GM19193 (cell line): ENCODE data around the gene ZER1.
A peak's percentile ranks its signal among the peaks of the same experiment; 100 is the strongest.

Experiments used
- POLR2A ChIP-seq: IDR thresholded peaks from 4 replicates; pipeline ENCODE4 v1.6.1; 2011; ENCODE audit not compliant: insufficient read depth, insufficient read length; ENCODE audit errors: extremely low read depth

The ZER1 gene

DNA sequence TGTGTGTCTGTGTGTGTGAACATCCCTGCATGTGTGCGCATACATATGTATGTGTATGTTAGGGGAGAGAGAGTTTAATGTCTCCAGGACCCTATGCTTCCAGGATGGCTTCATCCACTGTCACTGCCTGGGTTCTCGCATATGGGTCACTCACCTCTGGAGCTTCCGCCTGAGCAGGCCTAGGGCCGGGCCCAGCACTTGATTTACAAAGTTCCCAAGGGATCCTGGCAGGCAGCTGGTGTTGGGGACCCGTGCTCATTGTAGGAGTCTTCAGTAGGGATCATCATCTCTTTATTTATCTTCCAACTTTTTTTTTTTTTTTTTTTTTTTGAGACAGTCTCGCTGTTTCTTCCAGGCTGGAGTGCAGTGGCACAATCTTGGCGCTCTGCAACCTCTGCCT lies 28.3 kb upstream of the ZER1 start:
- TF ChIP-seq POLR2A: no peak

DNA sequence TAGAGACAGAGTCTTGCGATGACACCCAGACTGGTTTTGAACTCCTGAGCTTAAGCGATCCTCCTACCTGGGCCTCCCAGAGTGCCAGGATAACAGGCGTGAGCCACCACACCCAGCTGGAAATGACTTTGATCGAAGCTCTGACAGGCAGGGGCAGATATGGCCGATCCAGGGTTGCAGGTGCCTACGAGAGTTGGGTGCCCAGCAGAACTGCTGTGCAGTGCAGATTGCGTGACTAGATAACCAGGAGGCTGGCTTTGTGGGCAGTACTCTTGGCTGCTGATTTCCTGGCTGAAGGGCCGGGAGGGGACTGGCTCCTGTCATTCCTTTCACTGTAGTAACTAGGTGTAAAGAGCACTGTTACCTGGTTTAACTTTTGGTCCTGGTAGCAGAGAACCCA lies 27.2 kb upstream of the ZER1 start:
- TF ChIP-seq POLR2A: no peak

DNA sequence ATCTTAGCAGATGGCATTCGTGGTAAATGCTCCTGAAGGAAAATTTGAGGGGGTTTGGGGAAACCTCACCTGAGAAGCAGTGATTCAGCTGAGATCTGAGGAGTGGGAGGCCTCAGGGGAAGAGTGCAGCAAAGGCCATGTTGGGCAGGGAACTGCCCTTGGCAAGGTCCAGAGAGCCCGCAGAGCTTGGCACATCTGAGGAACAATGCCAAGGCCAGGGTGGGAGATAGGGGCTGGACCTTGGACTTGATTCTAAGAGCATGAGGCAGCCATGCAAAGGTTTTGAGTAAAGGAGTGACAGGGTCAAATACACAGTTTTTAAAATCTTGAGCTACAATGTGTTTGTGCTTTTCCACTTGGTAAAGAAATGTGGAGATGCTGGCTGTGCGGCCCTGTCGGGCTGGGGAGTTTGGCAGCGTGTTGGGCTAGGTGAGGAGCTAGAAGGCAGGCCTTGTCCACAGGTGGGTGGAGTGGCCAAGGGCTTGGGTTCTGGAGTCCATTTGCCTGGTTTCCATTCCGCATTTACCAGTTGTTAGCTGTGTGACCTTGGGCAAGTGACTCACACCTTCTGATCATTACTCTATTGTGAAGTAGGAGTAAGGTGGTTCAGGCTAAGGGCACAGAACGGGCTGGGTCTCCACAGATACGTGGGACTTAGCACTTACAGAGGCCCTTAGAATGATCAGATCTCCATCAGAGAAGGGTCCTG lies 21.4 kb upstream of the ZER1 start:
- no peak for TF ChIP-seq POLR2A

DNA sequence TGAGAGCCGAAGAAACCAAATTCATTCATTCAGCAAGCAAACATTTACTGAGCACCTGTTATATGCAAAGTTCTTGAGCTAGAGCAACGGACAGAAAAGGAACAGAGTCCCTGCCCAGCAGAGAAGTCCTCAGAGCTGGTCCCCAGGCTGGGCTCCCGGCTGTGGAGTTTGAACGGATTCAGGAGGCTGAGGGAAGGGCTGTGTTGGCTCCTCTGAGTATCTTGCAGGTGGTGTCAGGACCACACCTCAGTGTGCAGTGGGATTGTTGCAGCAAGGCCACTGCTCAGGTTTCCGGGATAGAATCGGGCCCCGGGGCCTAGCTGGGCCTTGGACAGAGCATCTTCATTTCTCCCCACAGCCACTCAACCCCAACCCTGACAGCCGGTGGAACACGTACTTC lies 20.4 kb upstream of the ZER1 start:
- no peak for TF ChIP-seq POLR2A

DNA sequence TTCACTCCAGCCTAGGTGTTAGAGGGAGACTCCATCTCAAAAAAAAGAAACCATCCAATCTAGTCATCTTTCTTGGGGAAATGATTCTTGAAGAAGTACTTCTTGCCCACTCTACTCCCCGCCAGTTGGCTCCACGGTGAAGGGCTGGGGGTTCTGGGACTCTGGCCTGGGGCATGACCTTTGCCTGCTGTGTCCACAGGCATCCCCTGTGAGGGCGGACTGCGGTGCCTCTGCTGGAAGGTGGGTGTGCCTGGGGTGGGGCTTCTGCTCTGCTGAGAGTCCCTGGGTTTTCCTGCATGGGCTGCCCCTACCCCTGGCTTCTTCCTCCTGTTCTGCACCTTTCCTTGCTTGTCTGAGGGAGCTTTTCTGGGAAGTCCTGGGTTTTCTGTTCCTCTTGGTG lies 18.8 kb upstream of the ZER1 start:
- no peak for TF ChIP-seq POLR2A

DNA sequence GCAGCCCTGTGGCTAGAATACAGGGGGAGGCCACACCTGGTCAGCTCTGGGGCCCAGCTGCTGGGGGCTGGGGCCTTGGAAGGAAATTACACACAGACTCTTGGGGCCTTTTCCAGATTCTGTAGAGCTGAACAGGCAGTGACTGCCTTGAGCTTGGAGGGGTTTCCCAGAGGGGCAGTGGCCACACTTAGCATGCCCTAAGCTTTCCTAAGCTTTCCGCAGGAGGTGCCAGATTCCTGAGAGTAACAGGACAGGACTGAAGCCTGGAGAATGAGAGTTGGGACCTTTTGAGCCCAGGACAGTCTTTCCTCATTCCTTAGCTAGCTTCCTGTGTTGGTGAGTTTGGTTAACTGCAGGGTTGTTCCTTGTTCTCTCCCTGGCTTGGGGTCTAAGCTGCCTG lies 16.7 kb upstream of the ZER1 start:
- TF ChIP-seq POLR2A: no peak

DNA sequence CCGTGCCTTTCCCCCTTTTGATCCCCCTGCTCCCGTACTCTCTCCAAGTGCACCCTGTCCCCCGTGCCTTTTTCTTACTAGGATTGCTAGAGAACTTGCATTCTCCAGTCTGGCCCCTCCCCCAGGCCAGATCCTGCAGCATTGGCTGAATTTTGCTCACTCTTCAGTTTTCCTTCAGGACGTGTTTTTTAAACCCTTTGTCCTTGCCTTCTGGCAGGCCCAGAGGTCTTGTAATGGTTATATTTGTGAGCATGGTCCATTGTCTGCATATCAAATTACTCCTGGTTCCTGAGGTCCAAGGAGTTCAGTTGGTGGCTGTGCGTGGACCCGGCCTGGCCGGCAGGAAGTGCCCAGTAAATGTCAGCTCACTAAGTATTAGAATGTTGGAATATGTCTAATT lies 15.9 kb upstream of the ZER1 start:
- no peak for TF ChIP-seq POLR2A

DNA sequence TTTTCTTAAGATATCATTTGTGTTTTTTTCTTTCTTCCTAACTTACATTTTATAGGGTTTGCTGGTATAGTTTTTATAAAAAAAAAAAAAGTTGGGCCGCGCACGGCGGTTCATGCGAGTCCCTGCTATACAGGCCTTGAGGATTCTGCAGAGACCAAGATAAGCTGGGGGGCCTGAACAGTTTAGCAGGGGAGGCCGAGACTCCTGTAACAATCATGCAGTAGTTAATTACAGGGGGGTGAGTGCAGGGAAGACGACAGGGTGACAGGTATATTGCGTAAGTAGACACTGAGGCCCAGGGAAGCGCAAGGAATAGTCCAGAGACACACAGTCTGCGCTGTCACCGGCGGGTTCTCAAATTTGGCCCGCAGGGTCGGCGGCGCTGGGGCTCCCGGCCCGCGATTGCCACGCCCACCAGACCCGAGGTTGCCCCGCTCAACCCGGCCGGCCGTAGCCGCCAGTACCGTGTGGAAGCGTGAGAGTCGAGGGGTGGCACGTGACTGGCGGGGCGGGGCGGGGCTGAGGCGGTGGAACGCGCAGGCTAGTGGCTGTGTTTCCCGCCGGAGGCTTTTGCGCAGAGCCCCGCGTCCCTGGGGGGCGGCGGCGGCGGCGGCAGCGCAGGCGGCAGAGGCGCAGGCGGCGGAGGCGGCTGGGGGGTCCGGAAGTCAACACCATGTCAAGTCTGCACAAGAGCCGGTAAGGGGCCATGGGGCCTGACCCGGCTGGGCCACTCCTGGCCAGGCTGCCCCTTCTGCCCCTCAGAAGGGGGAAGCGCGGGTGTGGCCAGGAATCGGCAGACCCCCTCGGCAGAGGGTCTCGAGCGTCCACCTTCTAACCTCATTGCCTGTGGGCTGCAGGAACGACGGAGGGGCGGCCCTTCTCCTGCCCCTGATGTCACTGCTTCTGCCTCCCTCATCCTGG lies 15.2 kb upstream of the ZER1 start, which contains the start of gene TBC1D13:
TBC1D13 (plus strand) TSS at position 573 of the 921 bp plus-strand sequence; CDS start at position 674, 101 bp downstream.
- TF ChIP-seq POLR2A: peak; percentile 68

DNA sequence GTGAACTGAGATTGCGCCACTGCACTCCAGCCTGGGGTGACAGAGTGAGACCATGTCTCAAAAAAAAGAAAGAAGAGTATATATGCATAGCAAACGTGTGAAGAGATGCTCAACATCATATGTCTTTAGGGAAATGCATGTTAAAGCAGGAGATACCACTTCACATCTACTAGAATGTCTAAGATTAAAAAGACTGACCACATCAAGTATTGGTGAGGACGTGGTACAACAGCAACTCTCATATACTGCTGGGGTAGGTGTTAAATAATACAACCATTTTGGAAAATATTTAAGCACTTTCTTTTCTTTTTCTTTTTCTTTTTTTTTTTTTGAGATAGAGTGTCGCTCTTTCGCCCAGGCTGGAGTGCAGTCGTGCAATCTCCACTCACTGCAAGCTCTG lies 13.7 kb upstream of the ZER1 start:
- no peak for TF ChIP-seq POLR2A

DNA sequence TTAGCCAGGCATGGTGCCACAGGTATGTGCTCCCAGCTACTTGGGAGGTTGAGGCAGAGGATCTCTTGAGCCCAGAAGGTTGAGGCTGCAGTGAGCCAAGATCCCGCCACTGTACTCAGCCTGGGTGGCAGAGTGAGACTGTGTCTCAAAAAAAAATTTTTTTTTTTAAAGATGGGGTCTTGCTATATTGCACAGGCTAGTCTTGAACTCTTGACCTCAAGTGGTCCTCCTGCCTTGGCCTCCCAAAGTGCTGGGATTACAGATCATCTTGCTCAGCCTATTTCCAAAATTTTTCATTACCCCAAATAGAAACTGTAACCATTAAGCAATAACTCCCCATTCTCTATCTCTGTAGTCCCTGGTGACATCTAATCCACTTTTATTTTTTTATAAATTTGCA lies 10.9 kb upstream of the ZER1 start:
- TF ChIP-seq POLR2A: no peak

DNA sequence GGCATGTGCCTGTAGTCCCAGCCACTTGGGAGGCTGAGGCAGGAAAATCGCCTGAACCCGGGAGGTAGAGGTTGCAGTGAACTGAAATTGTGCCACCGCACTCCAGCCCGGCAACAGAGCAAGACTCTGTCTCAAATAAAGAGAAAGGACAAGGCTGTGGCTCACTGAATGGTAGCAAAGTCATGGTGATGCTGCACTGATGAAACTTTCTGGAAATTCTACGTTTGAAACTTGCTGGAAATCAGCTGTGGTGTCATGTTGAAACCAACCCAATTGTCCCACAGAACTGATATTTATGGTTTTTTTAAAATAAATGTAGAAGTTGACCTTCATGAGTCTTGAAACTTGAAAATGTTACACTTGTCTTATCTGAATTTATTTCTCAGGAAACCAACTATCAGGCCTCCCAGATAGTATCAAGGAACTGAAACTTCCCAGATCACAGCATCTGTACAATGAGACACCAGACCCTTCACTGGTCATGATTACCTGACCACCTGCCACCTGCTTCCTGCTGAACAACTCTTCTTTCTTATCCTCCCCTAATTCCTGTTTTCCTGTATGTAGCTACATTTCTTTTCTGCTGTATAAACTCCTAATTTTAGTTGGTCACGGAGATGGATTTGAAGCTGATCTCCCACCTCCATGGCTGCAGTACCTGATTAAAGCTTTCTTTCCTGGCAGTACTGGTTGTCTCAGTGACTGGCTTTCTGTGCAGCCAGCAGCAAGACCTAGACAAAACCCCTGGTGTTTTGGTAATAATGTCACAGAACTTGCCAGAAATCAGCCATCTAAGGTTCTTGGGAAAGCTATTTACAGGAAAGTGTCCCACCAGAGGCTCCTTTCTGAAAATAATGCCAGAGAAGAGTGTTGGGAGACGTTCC lies 9.7 kb upstream of the ZER1 start:
- TF ChIP-seq POLR2A: no peak

DNA sequence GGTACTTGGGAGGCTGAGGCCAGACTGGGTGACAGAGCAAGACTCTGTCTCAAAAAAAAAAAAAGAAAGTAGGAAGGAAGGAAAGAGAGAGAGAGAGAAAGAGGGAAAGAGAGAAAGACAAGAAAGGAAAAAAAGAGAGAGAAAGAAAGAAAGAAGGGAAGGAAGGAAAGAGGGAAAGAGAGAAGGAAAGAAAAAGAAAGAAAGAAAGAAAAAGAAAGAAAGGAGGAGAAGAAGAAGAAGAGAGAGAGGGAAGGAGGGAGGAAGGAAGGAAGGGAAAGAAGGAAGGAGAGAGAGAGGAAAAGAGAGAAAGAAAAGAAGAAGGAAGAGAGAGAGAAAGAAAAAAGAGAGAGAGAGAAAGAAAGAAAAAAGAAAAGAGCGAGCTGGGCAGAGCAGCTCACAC lies 3.1 kb upstream of the ZER1 start:
- no peak for TF ChIP-seq POLR2A

DNA sequence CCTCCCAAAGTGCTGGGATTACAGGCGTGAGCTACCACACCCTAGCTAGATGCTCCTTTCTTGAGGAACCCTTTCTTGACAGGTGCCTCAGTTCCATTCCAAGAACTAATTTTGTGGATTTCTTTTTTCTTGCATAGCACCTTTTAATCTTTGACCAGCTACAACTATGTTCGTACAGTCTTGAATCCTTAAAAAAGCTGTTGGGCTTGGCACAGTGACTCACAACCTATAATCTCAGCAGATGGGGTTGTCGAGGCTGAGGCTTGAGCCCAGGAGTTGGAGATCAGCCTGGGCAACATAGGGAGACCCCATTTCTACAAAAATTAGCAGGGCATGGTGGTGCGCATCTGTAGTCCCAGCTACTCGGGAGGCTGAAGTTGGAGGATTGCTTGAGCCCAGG lies 1.3 kb upstream of the ZER1 start:
- no peak for TF ChIP-seq POLR2A

DNA sequence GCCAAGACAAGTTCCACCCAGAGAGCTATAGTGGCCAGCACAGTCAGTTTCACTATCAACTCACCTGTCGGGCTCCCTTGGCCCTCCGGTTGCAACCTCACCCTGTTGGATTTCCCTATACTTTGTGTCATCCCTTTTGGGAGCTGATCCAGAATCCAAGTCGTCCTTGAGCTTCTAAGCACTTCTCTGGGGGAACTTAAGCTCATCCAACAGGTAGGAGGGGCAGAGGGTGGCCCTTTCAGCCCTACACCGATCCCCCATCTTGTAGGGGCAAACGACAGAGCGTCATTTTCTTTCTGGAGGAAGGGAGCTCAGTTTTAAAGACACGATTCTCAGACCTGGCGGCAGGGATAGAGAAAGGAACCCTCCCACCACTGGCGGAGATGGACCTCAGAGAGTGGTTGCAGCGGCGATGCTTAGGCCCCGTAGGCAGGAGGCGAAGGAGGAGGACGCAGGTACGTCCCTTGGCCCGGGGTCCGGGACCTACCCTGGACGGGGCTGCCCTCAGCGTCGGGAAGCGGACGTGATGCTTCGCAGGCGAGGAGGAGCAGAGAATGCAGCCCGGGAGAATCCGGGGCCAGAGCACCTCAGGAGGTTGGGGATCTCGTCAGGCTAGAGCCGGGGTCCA lies 519 bp downstream of the ZER1 start:
- TF ChIP-seq POLR2A: no peak
